Mesenchymal stem cell (in vitro differentiated cells and primary cell): ENCODE results near the gene ARL4C.
A peak's percentile ranks its signal among the peaks of the same experiment; 100 is the strongest.

Experiments used
- DNase-seq: peaks from one replicate; pipeline ENCODE4 v3.0.0-alpha.2; 2013
- H2AFZ ChIP-seq: one replicate; pipeline ENCODE4 v1.6.1; 2013; ENCODE audit warnings: low read depth, mild to moderate bottlenecking, control low read depth, inconsistent platforms, low read length, moderate library complexity
- H2AK5ac ChIP-seq: 2 replicates; pipeline ENCODE4 v1.6.1; 2013; ENCODE audit warnings: low read length, moderate library complexity, mild to moderate bottlenecking, inconsistent platforms; ENCODE audit not compliant: severe bottlenecking
- H2BK120ac ChIP-seq: one replicate; pipeline ENCODE4 v1.6.1; 2013; ENCODE audit warnings: low read depth, mild to moderate bottlenecking, inconsistent platforms, low read length, moderate library complexity
- H2BK12ac ChIP-seq, 2 experiments: one replicate each; pipeline ENCODE4 v1.6.1; 2013; ENCODE audit warnings: inconsistent platforms in 2 of 2, low read length in 2 of 2, mild to moderate bottlenecking in 2 of 2, moderate library complexity in 2 of 2, control low read depth in 1 of 2
- H2BK15ac ChIP-seq: one replicate; pipeline ENCODE4 v1.6.1; 2013; ENCODE audit warnings: mild to moderate bottlenecking, low read depth, inconsistent platforms; ENCODE audit not compliant: poor library complexity, severe bottlenecking
- H2BK5ac ChIP-seq: 2 replicates; pipeline ENCODE4 v1.6.1; 2013; ENCODE audit warnings: low read depth, mild to moderate bottlenecking, low read length, control low read depth, inconsistent platforms; ENCODE audit not compliant: poor library complexity, severe bottlenecking
- H3K14ac ChIP-seq, 2 experiments: one replicate each; pipeline ENCODE4 v1.6.1; 2013; ENCODE audit warnings: inconsistent platforms in 2 of 2, low read length in 2 of 2, control low read depth in 1 of 2, mild to moderate bottlenecking in 1 of 2, moderate library complexity in 1 of 2
- H3K18ac ChIP-seq, 2 experiments: one replicate each; pipeline ENCODE4 v1.6.1; 2013; ENCODE audit warnings: inconsistent platforms in 2 of 2, low read length in 2 of 2, control low read depth in 1 of 2, low read depth in 1 of 2, mild to moderate bottlenecking in 1 of 2
- H3K23ac ChIP-seq, 2 experiments: one replicate each; pipeline ENCODE4 v1.6.1; 2013; ENCODE audit warnings: inconsistent platforms in 2 of 2, low read length in 2 of 2, mild to moderate bottlenecking in 2 of 2, moderate library complexity in 2 of 2, control low read depth in 1 of 2
- H3K27ac ChIP-seq: 2 replicates; pipeline ENCODE4 v1.5.1; 2013; ENCODE audit warnings: mild to moderate bottlenecking, moderate library complexity, low read length, control low read depth, inconsistent platforms; ENCODE audit not compliant: poor library complexity, severe bottlenecking
- H3K27me3 ChIP-seq, 2 experiments: 2 replicates each; pipeline versions ENCODE4 v1.6.1 to v1.7.0; 2013; ENCODE audit warnings: low read length in 2 of 2, mild to moderate bottlenecking in 2 of 2, moderate library complexity in 2 of 2, control low read depth in 1 of 2, inconsistent platforms in 1 of 2; ENCODE audit not compliant: control insufficient read depth in 1 of 2, insufficient read depth in 1 of 2
- H3K36me3 ChIP-seq, 2 experiments: 2 replicates each; pipeline versions ENCODE4 v1.6.1 to v1.7.0; 2013; ENCODE audit warnings: low read length in 2 of 2, control low read depth in 1 of 2, inconsistent platforms in 1 of 2, low read depth in 1 of 2, mild to moderate bottlenecking in 1 of 2; ENCODE audit not compliant: insufficient read depth in 2 of 2, control insufficient read depth in 1 of 2
- H3K4ac ChIP-seq, 2 experiments: one replicate each; pipeline ENCODE4 v1.6.1; 2013; ENCODE audit warnings: inconsistent platforms in 2 of 2, low read length in 2 of 2, mild to moderate bottlenecking in 2 of 2, moderate library complexity in 2 of 2, control low read depth in 1 of 2, low read depth in 1 of 2
- H3K4me1 ChIP-seq: 2 replicates; pipeline ENCODE4 v1.6.1; 2013; ENCODE audit warnings: low read depth, low read length, control low read depth; ENCODE audit not compliant: control insufficient read depth, insufficient read depth
- H3K4me2 ChIP-seq: 2 replicates; pipeline ENCODE4 v1.6.1; 2013; ENCODE audit warnings: low read length, mild to moderate bottlenecking, inconsistent platforms; ENCODE audit not compliant: poor library complexity, severe bottlenecking
- H3K4me3 ChIP-seq, 2 experiments: 2 replicates each; pipeline versions ENCODE4 v1.5.1 to v1.7.0; 2013; ENCODE audit warnings: low read length in 2 of 2, mild to moderate bottlenecking in 2 of 2, control low read depth in 1 of 2, low read depth in 1 of 2; ENCODE audit not compliant: insufficient read depth in 1 of 2
- H3K79me1 ChIP-seq: replicated peaks from 2 replicates; pipeline ENCODE4 v1.6.1; 2013; ENCODE audit warnings: mild to moderate bottlenecking, control low read depth, low read length, inconsistent platforms; ENCODE audit not compliant: poor library complexity, severe bottlenecking
- H3K9ac ChIP-seq: 2 replicates; pipeline ENCODE4 v1.7.0; 2013; ENCODE audit warnings: mild to moderate bottlenecking, low read length, moderate library complexity
- H3K9me3 ChIP-seq: 2 replicates; pipeline ENCODE4 v1.7.0; 2013; ENCODE audit warnings: mild to moderate bottlenecking, low read length; ENCODE audit not compliant: control insufficient read depth
- H4K8ac ChIP-seq: one replicate; pipeline ENCODE4 v1.6.1; 2013; ENCODE audit warnings: inconsistent platforms, mild to moderate bottlenecking, low read length, moderate library complexity
- H4K91ac ChIP-seq: one replicate; pipeline ENCODE4 v1.6.1; 2013; ENCODE audit warnings: mild to moderate bottlenecking, low read length, inconsistent platforms
- WGBS: methylation state at CpG from one replicate; pipeline ENCODE4 v1.1.7; 2013; ENCODE audit warnings: mixed read lengths; 5-methylcytosine and 5-hydroxymethylcytosine counted together

The ARL4C gene

DNA sequence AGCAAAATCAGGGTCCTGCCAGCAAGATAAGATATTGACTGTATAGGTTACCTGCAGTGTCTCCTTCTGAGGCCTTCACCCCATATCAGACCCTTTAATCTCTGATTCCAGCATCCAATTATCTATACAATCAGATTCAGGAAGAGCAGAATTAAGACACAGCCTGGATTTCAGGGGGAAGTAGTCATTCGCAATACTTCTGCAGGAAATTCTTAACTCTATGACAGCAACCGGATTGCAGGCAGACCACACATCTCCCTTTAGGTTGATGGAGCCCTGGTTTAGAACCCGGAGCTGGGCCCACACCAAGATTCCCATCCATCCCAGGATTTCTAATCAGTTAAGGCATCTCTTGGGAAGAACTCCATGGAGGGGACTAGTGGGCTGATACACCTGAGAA, 9.5 kb downstream of the ARL4C start:
- no peak for DNase-seq
- no peak overlapping the region for H3K14ac ChIP-seq
- H3K79me1 ChIP-seq = peaks cover 3% of the 10 kb centered on the region
- H3K4me1 ChIP-seq = peaks cover 6% of the 10 kb centered on the region
- H2BK120ac ChIP-seq = no peak overlapping the region
- H3K27me3 ChIP-seq = no peaks in the 10 kb centered on the region
- H3K9ac ChIP-seq = no peak overlapping the region
- H3K9me3 ChIP-seq = peaks cover 4% of the 10 kb centered on the region
- no peak overlapping the region for H2BK5ac ChIP-seq
- H3K4ac ChIP-seq = no peak overlapping the region
- no peak overlapping the region for H2BK12ac ChIP-seq
- H3K4me2 ChIP-seq = no peak overlapping the region
- H4K8ac ChIP-seq = no peak overlapping the region
- no peak overlapping the region for H3K23ac ChIP-seq
- no peak overlapping the region for H3K4me3 ChIP-seq
- H3K36me3 ChIP-seq = peaks cover 19 to 21% of the 10 kb centered on the region in 2 experiments
- no peak overlapping the region for H2AFZ ChIP-seq
- no peak overlapping the region for H2BK15ac ChIP-seq
- 97% methylated on average over 3 of the region's 3 CpGs for WGBS
- H2AK5ac ChIP-seq = peak overlapping the region; percentile 61
- H4K91ac ChIP-seq = no peak overlapping the region
- H3K18ac ChIP-seq = no peak overlapping the region
- peak overlapping the region; percentile 28 for H3K27ac ChIP-seq

DNA sequence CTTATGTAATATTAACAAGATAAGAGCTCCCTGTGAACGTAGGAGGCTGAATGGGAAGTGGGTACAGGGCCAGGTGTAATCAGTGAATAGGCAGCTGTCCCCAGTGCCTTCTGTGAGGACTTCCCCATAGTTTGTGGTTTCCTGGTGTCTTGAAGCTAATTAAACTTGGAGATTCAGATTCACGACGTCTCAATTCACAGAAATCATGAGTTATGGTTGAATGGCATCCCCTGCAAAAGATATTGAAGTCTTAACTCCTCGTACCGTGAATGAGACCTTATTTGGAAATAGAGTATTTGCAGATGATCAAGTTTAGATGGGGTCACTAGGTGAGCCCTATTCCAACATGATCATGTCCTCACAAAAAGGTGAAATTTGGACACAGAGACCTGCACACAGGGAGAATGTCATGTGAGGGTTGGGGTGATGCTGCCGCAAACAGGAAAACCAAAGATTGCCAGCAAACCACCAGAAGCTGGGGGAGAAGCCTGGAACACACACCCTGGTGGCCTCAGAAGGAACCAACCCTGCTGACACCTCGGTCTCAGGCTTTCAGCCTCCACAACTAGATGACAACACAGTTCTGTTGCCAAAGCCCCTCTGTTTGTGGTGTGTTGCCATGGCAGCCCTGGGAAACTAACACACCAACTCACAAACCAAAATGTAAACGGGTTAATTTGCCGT, 13.2 kb downstream of the ARL4C start:
- H2BK120ac ChIP-seq = no peak overlapping the region
- H2AK5ac ChIP-seq = peak overlapping the region; percentile 96
- H3K27me3 ChIP-seq = no peaks in the 10 kb centered on the region
- no peak overlapping the region for H2BK12ac ChIP-seq
- H3K9ac ChIP-seq = no peak overlapping the region
- peaks cover 4% of the 10 kb centered on the region for H3K9me3 ChIP-seq
- H4K91ac ChIP-seq = no peak overlapping the region
- 90% methylated on average over 9 of the region's 9 CpGs for WGBS
- peak; percentile 53 for DNase-seq
- peaks cover 7 to 17% of the 10 kb centered on the region in 2 experiments for H3K36me3 ChIP-seq
- H3K18ac ChIP-seq = no peak overlapping the region
- no peak overlapping the region for H3K23ac ChIP-seq
- peaks cover under 1% of the 10 kb centered on the region for H3K4me1 ChIP-seq
- H3K14ac ChIP-seq = no peak overlapping the region
- no peak overlapping the region for H2BK15ac ChIP-seq
- H3K4me2 ChIP-seq = no peak overlapping the region
- no peak overlapping the region for H2AFZ ChIP-seq
- H3K79me1 ChIP-seq = peaks cover 3% of the 10 kb centered on the region
- no peak overlapping the region for H4K8ac ChIP-seq
- H3K4me3 ChIP-seq = no peak overlapping the region
- H3K27ac ChIP-seq = no peak overlapping the region
- H3K4ac ChIP-seq = no peak overlapping the region
- H2BK5ac ChIP-seq = no peak overlapping the region

DNA sequence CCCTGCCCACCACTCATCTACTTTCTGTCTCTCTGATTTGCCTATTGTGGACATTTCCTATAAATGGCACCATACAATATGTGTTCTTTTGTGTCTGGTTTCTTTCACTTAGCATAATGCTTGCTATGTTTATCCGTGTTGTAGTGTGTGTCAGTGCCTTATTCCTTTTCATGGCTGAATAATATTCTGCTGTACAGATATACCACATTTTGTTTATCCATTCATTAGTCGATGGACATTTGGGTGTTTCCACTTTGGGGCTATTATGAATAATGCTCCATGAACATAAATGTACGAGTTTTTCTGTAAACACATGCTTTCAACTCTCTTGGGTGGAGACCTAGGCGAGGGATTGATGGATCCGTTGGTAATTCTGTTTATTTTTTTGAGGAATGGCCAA, 15.6 kb downstream of the ARL4C start:
- Histone ChIP-seq H3K36me3 (peaks cover 0 to 13% of the 10 kb centered on the region in 2 experiments), H3K9me3 (no peaks in the 10 kb centered on the region), H3K4me3 (no peak overlapping the region), H3K4me2 (no peak overlapping the region), H3K23ac (no peak overlapping the region), H3K4ac (no peak overlapping the region), H2BK15ac (no peak overlapping the region), H3K9ac (no peak overlapping the region), H2BK5ac (no peak overlapping the region), H3K27ac (no peak overlapping the region), H2AFZ (no peak overlapping the region), H4K8ac (no peak overlapping the region), H4K91ac (no peak overlapping the region), H3K14ac (no peak overlapping the region), H2AK5ac (no peak overlapping the region), H2BK12ac (no peak overlapping the region), H3K4me1 (no peaks in the 10 kb centered on the region), H2BK120ac (no peak overlapping the region), H3K79me1 (peaks cover 3% of the 10 kb centered on the region), H3K27me3 (no peaks in the 10 kb centered on the region), H3K18ac (no peak overlapping the region)
- WGBS = 88% methylated on average over 4 of the region's 5 CpGs
- DNase-seq = no peak

DNA sequence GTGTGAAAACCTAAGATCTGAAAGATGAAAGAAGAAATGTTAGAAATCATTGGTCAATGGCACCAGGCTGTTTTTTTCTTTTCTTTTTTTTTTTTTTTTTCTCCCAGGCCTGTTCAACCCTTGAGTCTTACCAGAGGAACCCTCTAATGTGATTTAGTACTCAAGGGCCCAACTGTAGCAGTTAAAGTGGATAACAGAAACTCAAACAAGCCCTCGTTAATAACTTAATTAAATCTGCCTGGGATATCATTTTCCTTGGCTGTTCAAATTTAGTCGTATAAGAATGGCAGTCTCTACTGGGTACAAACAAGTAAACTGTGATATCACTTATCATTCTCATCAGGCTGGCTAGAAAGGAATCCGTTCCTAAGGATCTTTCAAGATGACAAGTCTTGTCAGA, 16.5 kb downstream of the ARL4C start:
- H2BK5ac ChIP-seq = no peak overlapping the region
- H4K8ac ChIP-seq = no peak overlapping the region
- no peak overlapping the region for H3K27ac ChIP-seq
- no peaks in the 10 kb centered on the region for H3K4me1 ChIP-seq
- no peak overlapping the region for H3K4me3 ChIP-seq
- H4K91ac ChIP-seq = no peak overlapping the region
- H3K79me1 ChIP-seq = no peaks in the 10 kb centered on the region
- H2BK120ac ChIP-seq = no peak overlapping the region
- DNase-seq = no peak
- H3K18ac ChIP-seq = no peak overlapping the region
- H3K4ac ChIP-seq = no peak overlapping the region
- no peak overlapping the region for H2AK5ac ChIP-seq
- H3K27me3 ChIP-seq = no peaks in the 10 kb centered on the region
- no peak overlapping the region for H2BK12ac ChIP-seq
- H2BK15ac ChIP-seq = no peak overlapping the region
- H3K23ac ChIP-seq = no peak overlapping the region
- H2AFZ ChIP-seq = no peak overlapping the region
- H3K9me3 ChIP-seq = no peaks in the 10 kb centered on the region
- H3K14ac ChIP-seq = no peak overlapping the region
- H3K36me3 ChIP-seq = peaks cover 0 to 6% of the 10 kb centered on the region in 2 experiments
- no peak overlapping the region for H3K9ac ChIP-seq
- no peak overlapping the region for H3K4me2 ChIP-seq
- WGBS = no CpG with 5 or more reads among the region's 3 CpGs
